ENCODE measurements around the gene CTNND1. TPM values are rescaled to one million over a fixed set of nuclear protein-coding genes. Genes with fewer than 3 reads are reported as not detected.

Gene CTNND1
- total and polyA plus RNA-seq, 2 of the 8 experiments (the other 6 are each of a cell fraction or from before 2014, with no cell fraction given): 91.9 to 164 TPM

GRCh38 chr11:57746920-57747319, 14.7 kb upstream of the CTNND1 start:
- H4K5ac ChIP-seq (ENCODE audit: insufficient read length, low read depth, low read length): no peak overlapping the region
- H3K4me1 ChIP-seq (replicated peaks in 1 of 4; ENCODE audit: control insufficient read depth in 3 of 4, insufficient read depth in 4 of 4, low read length in 3 of 4): peaks cover 0 to 6% (median 3%) of the 10 kb centered on the region in 4 experiments; a peak in 2 of 7 replicates
- no peak overlapping the region for H3K9ac ChIP-seq (replicated peaks in 1 of 4; ENCODE audit: extremely low read depth in 1 of 4, low read depth in 3 of 4, low read length in 3 of 4)
- H3K4me3 ChIP-seq (ENCODE audit: extremely low read depth in 1 of 4, insufficient read depth in 2 of 4, low read depth in 3 of 4, low read length in 4 of 4): no peak overlapping the region
- POLR2A ChIA-PET (ENCODE audit: partially characterized antibody): interaction anchor here (0.6 to 3.3 kb wide), 6 partner anchors 15 to 70 kb away, joined by 3 to 18 read pairs (median 4); partner anchors contain the start of gene CTNND1
- H2BK15ac ChIP-seq (ENCODE audit: low read length): no peak overlapping the region
- FAIRE-seq (no peak), DNase-seq (ENCODE audit: low read depth in 1 of 2, low spot score in 2 of 2) (no peak)
- no peak overlapping the region for H4K91ac ChIP-seq (replicated peaks; ENCODE audit: insufficient read length, low read length)
- H3K27ac ChIP-seq (ENCODE audit: low read depth, low read length): no peak overlapping the region
- H3K79me1 ChIP-seq (ENCODE audit: low read depth, low read length): no peaks in the 10 kb centered on the region; the same call in 1 of the 2 replicates
- H3K56ac ChIP-seq (replicated peaks; ENCODE audit: insufficient read length, low read depth, low read length): no peak overlapping the region
- no peak overlapping the region for H2BK5ac ChIP-seq (ENCODE audit: low read depth, low read length)
- H3K4me2 ChIP-seq (ENCODE audit: insufficient read depth in 1 of 2, low read depth in 2 of 2, low read length in 2 of 2): no peak overlapping the region
- H3K9me3 ChIP-seq (ENCODE audit: insufficient read depth in 2 of 2, low read depth in 1 of 2, low read length in 1 of 2): no peaks in the 10 kb centered on the region
- H4K8ac ChIP-seq (ENCODE audit: extremely low read depth, insufficient read depth, low read length): no peak overlapping the region
- no peak overlapping the region for H2AK5ac ChIP-seq (ENCODE audit: low read depth, low read length)
- peaks cover 6 to 25% (median 15%) of the 10 kb centered on the region in 4 experiments for H3K36me3 ChIP-seq (ENCODE audit: control insufficient read depth in 2 of 4, insufficient read depth in 4 of 4, low read length in 3 of 4)
- H3K27me3 ChIP-seq (replicated peaks in 1 of 4; ENCODE audit: control insufficient read depth in 3 of 4, extremely low read depth in 1 of 4, insufficient read depth in 3 of 4, low read length in 3 of 4): no peaks in the 10 kb centered on the region
- H2BK20ac ChIP-seq (ENCODE audit: low read length): no peak overlapping the region
- CTCF ChIA-PET (ENCODE audit: partially characterized antibody): interaction anchor here (0.7 to 12.1 kb wide), 8 partner anchors 11 to 777 kb away, joined by 3 to 182 read pairs (median 3); partner anchors contain the start of gene CTNND1
- no peak overlapping the region for H3K4ac ChIP-seq (replicated peaks; ENCODE audit: insufficient read length, low read depth, low read length)
- H2AFZ ChIP-seq (ENCODE audit: low read length): no peak overlapping the region
- no peak overlapping the region for H2BK120ac ChIP-seq (replicated peaks; ENCODE audit: low read depth, low read length)
- no peak overlapping the region for H3K18ac ChIP-seq (ENCODE audit: extremely low read depth, low read length)
- peaks cover 0 to 11% of the 10 kb centered on the region in 2 experiments; a peak in 3 of 4 replicates for H3K79me2 ChIP-seq (ENCODE audit: control insufficient read depth in 1 of 2, insufficient read depth in 2 of 2, low read length in 2 of 2)
- no peak overlapping the region for H2BK12ac ChIP-seq (ENCODE audit: low read depth, low read length)
- no peak overlapping the region for H3K23ac ChIP-seq (ENCODE audit: insufficient read length)
- peaks cover 0 to 1% of the 10 kb centered on the region in 2 experiments for H4K20me1 ChIP-seq (replicated peaks in 1 of 2; ENCODE audit: control insufficient read depth in 1 of 2, insufficient read depth in 2 of 2, low read length in 2 of 2)
- WGBS, 2 experiments (ENCODE audit: extremely low coverage in 1 of 2, insufficient coverage in 1 of 2, insufficient read length in 1 of 2, insufficient replicate concordance in 2 of 2, low coverage in 1 of 2, low lambda C conversion rate in 2 of 2, missing lambda C conversion rate in 1 of 2): 100% methylated on average over 1 of the region's 1 CpG; no CpG with 5 or more reads in 1 of the 2 experiments
- H3K23me2 ChIP-seq (ENCODE audit: low read depth, low read length): no peaks in the 10 kb centered on the region; the same call in 1 of the 2 replicates
- H3K14ac ChIP-seq (ENCODE audit: insufficient read length): no peak overlapping the region
- TF ChIP-seq GTF2F1 (IDR thresholded peaks at IDR 0.05; ENCODE audit: borderline replicate concordance, low read depth, low read length) (no peak), SP2 (IDR thresholded peaks at IDR 0.05; ENCODE audit: low read length) (no peak), CHD1 (IDR thresholded peaks at IDR 0.05; ENCODE audit: low read depth, low read length) (no peak), EGR1 (IDR thresholded peaks at IDR 0.05; ENCODE audit: borderline replicate concordance, low read depth, low read length) (no peak), RNF2 (IDR thresholded peaks at IDR 0.05; ENCODE audit: borderline replicate concordance, low read depth, low read length, missing control alignments, poor library complexity, severe bottlenecking) (no peak), NANOG (IDR thresholded peaks at IDR 0.05; ENCODE audit: insufficient read depth, low read depth, low read length, poor library complexity, severe bottlenecking) (no peak), POU5F1 (IDR thresholded peaks at IDR 0.05; ENCODE audit: low read depth, low read length) (no peak), RFX5 (IDR thresholded peaks at IDR 0.05; ENCODE audit: borderline replicate concordance, low read depth, low read length) (no peak), CREB1 (IDR thresholded peaks at IDR 0.05) (no peak), SP1 (IDR thresholded peaks at IDR 0.05; ENCODE audit: low read depth, low read length) (no peak), TCF12 (IDR thresholded peaks at IDR 0.05; ENCODE audit: low read depth, low read length) (no peak), CTCF (IDR thresholded peaks at IDR 0.05; ENCODE audit: control extremely low read depth in 1 of 3, insufficient read depth in 1 of 3, low read depth in 1 of 3, low read length in 3 of 3) (no peak)
